Testis (tissue), 2 donors: Measurements from ENCODE around the gene STEAP3.
A peak's percentile ranks its signal among the peaks of the same experiment; 100 is the strongest.

Source experiments
- POLR2A ChIP-seq: fragments of 450-650 bp; IDR thresholded peaks from one replicate; pipeline ENCODE4 v1.6.1; 2017; ENCODE audit warnings: antibody characterized with exemption, mild to moderate bottlenecking, moderate library complexity
- TF ChIP-seq, protein P1 (sequence below), 3 experiments: fragments of 450-650 bp in 2 of 3; fragments of 200-600 bp in 1 of 3; sonication (generic) in 1 of 3; IDR thresholded peaks; one replicate each; pipeline ENCODE4 v1.5.1; 2016 to 2019; ENCODE audit warnings: antibody characterized with exemption in 3 of 3, mild to moderate bottlenecking in 2 of 3, moderate library complexity in 1 of 3

DNA sequence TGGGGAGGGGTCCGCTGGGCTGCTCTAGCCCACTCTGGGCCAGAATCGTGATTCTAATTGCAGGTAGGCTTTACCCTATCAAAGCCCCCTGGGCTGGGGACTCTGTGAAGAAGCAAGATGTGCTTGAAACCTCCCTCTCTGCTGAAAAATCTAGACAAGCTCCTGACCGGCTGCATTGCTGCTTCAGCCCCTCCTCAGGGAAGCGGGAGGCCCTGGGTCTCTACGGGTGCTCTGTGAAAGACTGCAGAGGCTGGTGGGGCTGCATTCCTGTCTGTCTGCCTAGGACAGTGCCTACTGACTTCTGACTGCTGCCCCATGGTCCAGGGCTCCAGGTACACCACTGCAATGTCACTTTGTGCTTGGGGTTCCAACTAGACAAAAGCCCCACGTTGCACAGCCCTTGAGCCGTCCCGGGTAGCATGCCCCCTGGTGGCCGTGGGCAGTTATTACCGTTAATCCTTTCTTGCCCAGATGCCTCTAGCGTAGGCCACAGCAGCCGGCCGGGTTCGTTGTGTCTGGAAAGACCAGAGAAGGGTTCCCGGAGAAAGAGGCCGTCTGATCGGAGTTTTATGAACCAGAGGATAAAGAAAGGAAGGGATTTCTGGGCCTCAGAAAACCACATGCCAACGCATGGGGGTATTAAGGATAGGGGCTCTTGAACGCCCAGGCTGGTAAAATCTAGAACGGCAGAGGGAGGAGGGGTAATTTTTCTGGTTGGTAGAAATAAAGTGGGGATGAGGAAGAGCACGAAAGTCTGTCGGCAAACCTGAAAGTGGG lies 49.2 kb upstream of the STEAP3 start:
- TF ChIP-seq, protein P1, sequence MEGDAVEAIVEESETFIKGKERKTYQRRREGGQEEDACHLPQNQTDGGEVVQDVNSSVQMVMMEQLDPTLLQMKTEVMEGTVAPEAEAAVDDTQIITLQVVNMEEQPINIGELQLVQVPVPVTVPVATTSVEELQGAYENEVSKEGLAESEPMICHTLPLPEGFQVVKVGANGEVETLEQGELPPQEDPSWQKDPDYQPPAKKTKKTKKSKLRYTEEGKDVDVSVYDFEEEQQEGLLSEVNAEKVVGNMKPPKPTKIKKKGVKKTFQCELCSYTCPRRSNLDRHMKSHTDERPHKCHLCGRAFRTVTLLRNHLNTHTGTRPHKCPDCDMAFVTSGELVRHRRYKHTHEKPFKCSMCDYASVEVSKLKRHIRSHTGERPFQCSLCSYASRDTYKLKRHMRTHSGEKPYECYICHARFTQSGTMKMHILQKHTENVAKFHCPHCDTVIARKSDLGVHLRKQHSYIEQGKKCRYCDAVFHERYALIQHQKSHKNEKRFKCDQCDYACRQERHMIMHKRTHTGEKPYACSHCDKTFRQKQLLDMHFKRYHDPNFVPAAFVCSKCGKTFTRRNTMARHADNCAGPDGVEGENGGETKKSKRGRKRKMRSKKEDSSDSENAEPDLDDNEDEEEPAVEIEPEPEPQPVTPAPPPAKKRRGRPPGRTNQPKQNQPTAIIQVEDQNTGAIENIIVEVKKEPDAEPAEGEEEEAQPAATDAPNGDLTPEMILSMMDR (IDR thresholded peaks at IDR 0.05): peak; percentile 45 to 77 (median 73)
- no peak for TF ChIP-seq POLR2A
